Measurements from ENCODE around the gene VBP1. TPM values are rescaled to one million over a fixed set of nuclear protein-coding genes. Genes with fewer than 3 reads are reported as not detected.
A peak's percentile ranks its signal among the peaks of the same experiment; 100 is the strongest.
"Not testable (repeated sequence)": the region's sequence is repeated elsewhere in the genome, so short reads cannot be mapped to it uniquely, and the experiment has no call there.

The VBP1 gene
- total RNA-seq, 1 donor from 2014 or later = 58.9 TPM

- no peak for TF ChIP-seq CTCF (conservative IDR thresholded peaks at IDR 0.05; ENCODE audit: low read depth, low read length)
- no peak for DNase-seq (ENCODE audit: low read depth)
- no peak overlapping the region for H3K4me3 ChIP-seq (ENCODE audit: low read depth, low read length)
These were observed 46.9 kb downstream of the VBP1 start for GRCh38 chrX:155262970-155263754.

- peak within 1 kb of the TSS; percentile 28 for H3K4me3 ChIP-seq (ENCODE audit: low read depth, low read length)
- no peak for DNase-seq (ENCODE audit: low read depth)
- TF ChIP-seq CTCF (conservative IDR thresholded peaks at IDR 0.05; ENCODE audit: low read depth, low read length) = no peak
These were observed 47.8 kb downstream of the VBP1 start, which contains the start of gene RAB39B for GRCh38 chrX:155263854-155264628. TSS of gene RAB39B (minus strand) at chrX:155264491. CDS start at chrX:155264288, 203 bp downstream.

- no peak for DNase-seq (ENCODE audit: low read depth)
- no peak overlapping the region for H3K4me3 ChIP-seq (ENCODE audit: low read depth, low read length)
- no peak for TF ChIP-seq CTCF (conservative IDR thresholded peaks at IDR 0.05; ENCODE audit: low read depth, low read length)
These were observed 50.2 kb downstream of the VBP1 start for GRCh38 chrX:155266439-155266838.

- not testable (repeated sequence) for H3K4me3 ChIP-seq (ENCODE audit: low read depth, low read length); DNase-seq (ENCODE audit: low read depth)
These were observed 51.7 kb downstream of the VBP1 start for GRCh38 chrX:155267995-155268394.

GRCh38 chrX:155270969-155271368 lies 54.7 kb downstream of the VBP1 start:
- TF ChIP-seq CTCF (conservative IDR thresholded peaks at IDR 0.05; ENCODE audit: low read depth, low read length) = no peak
- H3K4me3 ChIP-seq (ENCODE audit: low read depth, low read length) = no peak overlapping the region
- no peak for DNase-seq (ENCODE audit: low read depth)

- TF ChIP-seq CTCF (conservative IDR thresholded peaks at IDR 0.05; ENCODE audit: low read depth, low read length) = no peak
- DNase-seq (ENCODE audit: low read depth) = no peak
- H3K4me3 ChIP-seq (ENCODE audit: low read depth, low read length) = no peak overlapping the region
These were observed 63.6 kb downstream of the VBP1 start for GRCh38 chrX:155279873-155280272.

Other genes starting within 250 kb of the VBP1 start
- 0.22 and 2.5 TPM in 2 replicates for gene F8, start 193.7 kb upstream of the VBP1 start, total RNA-seq
- 41.6 and 68.8 TPM in 2 replicates for gene FUNDC2, start 189.6 kb upstream of the VBP1 start, total RNA-seq
- gene CMC4, start 145.3 kb upstream of the VBP1 start, total RNA-seq = 10.9 and 14.4 TPM in 2 replicates
- gene MTCP1, start 145.3 kb upstream of the VBP1 start, total RNA-seq = 0.29 and 2.0 TPM in 2 replicates
- gene BRCC3, start 145.0 kb upstream of the VBP1 start, total RNA-seq = 9.1 and 16.3 TPM in 2 replicates
- gene RAB39B, start 48.0 kb downstream of the VBP1 start, total RNA-seq = 0.36 TPM in 1 of 2 replicates, not detected in the other
- not detected in 2 replicates for gene CLIC2, start 118.2 kb downstream of the VBP1 start, total RNA-seq
- not detected in 2 replicates for gene F8A2, start 165.6 kb downstream of the VBP1 start, total RNA-seq
- 4.6 TPM in 1 of 2 replicates, not detected in the other for gene F8A3, start 242.2 kb downstream of the VBP1 start, total RNA-seq